BJ (cell line): Measurements from ENCODE around the gene TCF4. TPM values are rescaled to one million over a fixed set of nuclear protein-coding genes. Genes with fewer than 3 reads are reported as not detected.

Source experiments
- CTCF ChIA-PET: fragments of 350-600 bp; formaldehyde crosslinking; extraction: SDS; loops from one replicate; lab custom pipeline; 2021; ENCODE audit warnings: antibody characterized with exemption, inconsistent platforms; lab: Yijun Ruan, JAX
- POLR2A ChIA-PET: fragments of 300-600 bp; sonication (Branson Sonifier 250); formaldehyde crosslinking; extraction: SDS; loops from one replicate; lab custom pipeline; 2021; ENCODE audit warnings: antibody characterized with exemption; lab: Charles Lee
- DNase-seq: peaks from one replicate; pipeline ENCODE4 v3.0.0-alpha.2; 2011; ENCODE audit warnings: low read depth
- H3K27me3 ChIP-seq: 2 replicates; pipeline ENCODE4 v1.6.0; 2011; ENCODE audit warnings: low read length; ENCODE audit not compliant: control insufficient read depth, insufficient read depth
- H3K36me3 ChIP-seq: 2 replicates; pipeline ENCODE4 v1.5.1; 2011; ENCODE audit warnings: low read length; ENCODE audit not compliant: control insufficient read depth, insufficient read depth
- H3K4me3 ChIP-seq: 2 replicates; pipeline ENCODE4 v1.5.1; 2011; ENCODE audit warnings: low read depth, mild to moderate bottlenecking, control low read depth, low read length
- CTCF ChIP-seq: IDR thresholded peaks from 2 replicates; pipeline ENCODE4 v1.5.1; 2011; ENCODE audit warnings: low read depth, mild to moderate bottlenecking, control low read depth, inconsistent platforms, low read length, moderate library complexity; ENCODE audit not compliant: insufficient read depth
- polyA plus RNA-seq: library from polyadenylated mRNA; depleted of rRNA; stranded (reverse); fragments of >200 nt; gene quantifications from 2 replicates; pipeline ENCODE4 v1.2.3, GENCODE V29; 2011

Gene TCF4
- polyA plus RNA-seq, 1 experiment: 65.8 TPM

GRCh38 chr18:55256929-55257289 is 331.1 kb downstream of the TCF4 start:
- CTCF ChIA-PET: interaction anchor here (1.6 kb wide), 1 partner anchor 12 kb away, joined by 4 read pairs; no protein-coding TSS in a partner anchor
- Histone ChIP-seq H3K36me3 (peaks cover 3% of the 10 kb centered on the region), H3K4me3 (no peak overlapping the region), H3K27me3 (no peaks in the 10 kb centered on the region)
- no peak for DNase-seq
- no peak for TF ChIP-seq CTCF
- POLR2A ChIA-PET: no interaction called here

- POLR2A ChIA-PET: no interaction called here
- CTCF ChIA-PET: interaction anchor here (1.6 kb wide), 1 partner anchor 12 kb away, joined by 4 read pairs; no protein-coding TSS in a partner anchor
- no peaks in the 10 kb centered on the region for H3K27me3 ChIP-seq
- H3K4me3 ChIP-seq: no peak overlapping the region
- H3K36me3 ChIP-seq: peaks cover 3% of the 10 kb centered on the region
- DNase-seq: no peak
- TF ChIP-seq CTCF: no peak
Observed at GRCh38 chr18:55256226-55256928, 331.6 kb downstream of the TCF4 start.

GRCh38 chr18:55253814-55254213 is 334.2 kb downstream of the TCF4 start:
- CTCF ChIA-PET: interaction anchor here (0.5 kb wide), 1 partner anchor 158 kb away, joined by 3 read pairs; no protein-coding TSS in a partner anchor
- POLR2A ChIA-PET: no interaction called here
- peaks cover under 1% of the 10 kb centered on the region for H3K36me3 ChIP-seq
- DNase-seq: no peak
- H3K27me3 ChIP-seq: no peaks in the 10 kb centered on the region
- TF ChIP-seq CTCF: no peak
- no peak overlapping the region for H3K4me3 ChIP-seq

GRCh38 chr18:55252901-55253300 is 335.1 kb downstream of the TCF4 start:
- Histone ChIP-seq H3K4me3 (no peak overlapping the region), H3K27me3 (no peaks in the 10 kb centered on the region), H3K36me3 (no peaks in the 10 kb centered on the region; the same call in none of the 2 replicates)
- ChIA-PET CTCF (interaction anchor here (1.1 kb wide), 1 partner anchor 18 kb away, joined by 3 read pairs; no protein-coding TSS in a partner anchor), POLR2A (interaction anchor here (0.7 kb wide), 1 partner anchor 307 kb away, joined by 3 read pairs; no protein-coding TSS in a partner anchor)
- DNase-seq: no peak
- TF ChIP-seq CTCF: no peak

GRCh38 chr18:55252053-55252675 is 335.8 kb downstream of the TCF4 start:
- CTCF ChIA-PET: interaction anchor here (0.6 to 1.9 kb wide), 5 partner anchors 14 to 1639 kb away, joined by 3 to 6 read pairs (median 4); no protein-coding TSS in a partner anchor
- no peak for TF ChIP-seq CTCF
- DNase-seq: no peak
- H3K4me3 ChIP-seq: no peak overlapping the region
- H3K36me3 ChIP-seq: no peaks in the 10 kb centered on the region; the same call in none of the 2 replicates
- no peaks in the 10 kb centered on the region for H3K27me3 ChIP-seq
- POLR2A ChIA-PET: interaction anchor here (0.7 kb wide), 2 partner anchors 35 to 306 kb away, joined by 3 to 16 read pairs; no protein-coding TSS in a partner anchor
